Fibroblast of gingiva (primary cell): ENCODE data around the gene POT1.

Source experiments
- DNase-seq: peaks from one replicate; pipeline ENCODE4 v3.0.0-alpha.2; 2011; ENCODE audit warnings: low read depth

Gene POT1

DNA sequence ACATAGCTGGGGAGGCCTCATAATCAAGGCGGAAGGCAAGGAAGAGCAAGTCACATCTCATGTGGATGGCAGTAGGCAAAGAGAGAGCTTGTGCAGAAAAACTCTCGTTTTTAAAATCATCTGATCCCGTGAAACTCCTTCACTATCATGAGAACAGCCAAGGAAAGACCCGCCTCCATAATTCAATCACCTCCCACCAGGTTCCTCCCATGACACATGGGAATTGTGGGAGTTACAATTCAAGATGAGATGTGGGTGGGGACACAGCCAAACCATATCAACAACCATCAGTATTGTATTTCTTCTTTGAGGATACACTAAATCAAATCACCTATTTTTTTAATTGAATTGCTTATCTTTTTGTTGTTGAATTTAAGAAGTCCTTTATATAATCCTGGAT is 16.7 kb downstream of the POT1 start:
- no peak for DNase-seq

DNA sequence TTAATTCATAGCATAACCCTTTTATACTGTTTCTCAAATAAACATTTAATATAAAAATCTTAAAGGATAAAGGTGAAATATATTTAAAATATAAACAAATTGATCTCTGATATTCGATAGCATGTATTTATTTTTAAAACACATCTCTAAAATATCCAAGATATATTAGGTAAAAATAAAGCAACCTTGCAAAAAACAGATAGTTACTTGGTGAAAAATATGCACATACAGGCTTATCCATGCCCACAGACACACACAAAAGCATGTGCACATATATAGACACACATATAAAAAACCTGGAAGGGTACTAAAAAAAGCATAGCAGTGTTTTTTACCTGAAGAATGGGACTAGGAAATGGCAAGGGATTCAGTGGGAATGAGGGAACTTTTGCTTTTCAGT is 19.8 kb downstream of the POT1 start:
- DNase-seq, result no peak

DNA sequence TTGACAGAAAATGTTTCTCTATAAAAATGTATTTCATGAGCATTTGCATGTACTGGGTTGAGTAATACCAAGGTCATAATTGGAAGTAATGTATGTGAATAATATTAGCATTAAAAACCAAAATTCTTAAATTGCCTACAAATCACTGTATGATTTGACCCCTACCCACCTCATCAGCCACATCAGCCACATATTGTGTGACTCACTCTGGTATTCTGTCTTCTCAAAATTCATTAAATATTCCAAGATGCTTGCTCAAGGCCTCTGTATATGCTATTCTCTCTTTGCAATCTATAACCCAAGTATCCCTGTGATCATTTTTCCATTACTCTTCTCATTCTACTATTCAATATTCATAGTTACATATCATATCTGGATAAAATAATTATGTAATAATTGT is 21.4 kb downstream of the POT1 start:
- DNase-seq, result no peak

DNA sequence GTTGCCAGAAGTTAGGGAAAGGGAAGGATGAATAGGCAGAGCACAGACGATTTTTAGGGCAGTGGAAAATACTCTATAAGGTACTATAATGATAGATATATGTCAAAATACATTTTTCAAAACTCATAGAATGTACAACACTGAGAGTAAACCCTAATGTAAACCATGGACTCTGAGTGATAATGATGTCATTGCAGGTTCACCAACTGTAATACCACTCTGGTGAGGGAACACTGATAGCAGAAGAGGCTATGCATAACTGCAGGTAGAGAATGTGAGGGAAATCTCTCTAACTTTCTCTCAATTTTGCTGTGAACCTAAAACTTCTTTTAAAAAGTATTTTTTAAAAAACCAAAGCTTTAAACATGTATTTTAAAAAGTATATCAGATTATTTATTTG is 22.1 kb downstream of the POT1 start:
- no peak for DNase-seq

DNA sequence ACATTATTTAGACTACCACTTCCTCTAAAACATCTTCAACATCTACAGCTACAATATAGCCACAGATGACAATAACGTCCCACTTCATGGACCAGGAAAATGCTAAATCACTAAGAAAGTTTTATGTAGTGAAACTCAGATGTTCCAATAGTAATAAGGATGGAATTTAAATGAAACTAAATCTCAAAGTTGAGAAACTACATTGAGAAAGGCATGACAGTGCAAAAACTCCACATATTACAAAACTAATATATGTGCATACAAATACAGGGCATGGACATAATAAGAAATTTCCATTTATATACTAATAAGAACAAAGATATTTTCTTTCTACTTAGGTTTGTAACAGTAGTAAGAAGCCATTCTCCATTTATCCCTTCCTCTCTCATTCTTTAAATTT is 31.1 kb downstream of the POT1 start:
- DNase-seq, result peak; percentile 66

DNA sequence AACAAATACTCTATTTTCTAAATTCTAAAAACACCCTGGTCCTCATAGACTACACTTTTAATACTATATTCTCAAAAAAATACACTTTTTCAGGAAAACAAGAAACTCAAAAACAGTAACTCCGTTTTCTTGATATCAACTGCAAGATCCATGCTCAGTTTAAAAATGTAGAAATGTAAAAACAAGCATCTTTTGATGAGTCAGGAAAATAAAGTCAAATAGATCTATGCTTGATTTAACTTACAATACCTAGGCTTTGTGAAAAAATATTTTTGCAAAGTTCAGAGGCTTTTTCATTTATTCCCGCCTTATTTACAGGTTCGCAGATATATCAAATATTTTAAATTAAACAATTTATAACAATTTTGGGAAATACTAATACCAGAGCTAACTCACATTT is 33.6 kb downstream of the POT1 start:
- no peak for DNase-seq

DNA sequence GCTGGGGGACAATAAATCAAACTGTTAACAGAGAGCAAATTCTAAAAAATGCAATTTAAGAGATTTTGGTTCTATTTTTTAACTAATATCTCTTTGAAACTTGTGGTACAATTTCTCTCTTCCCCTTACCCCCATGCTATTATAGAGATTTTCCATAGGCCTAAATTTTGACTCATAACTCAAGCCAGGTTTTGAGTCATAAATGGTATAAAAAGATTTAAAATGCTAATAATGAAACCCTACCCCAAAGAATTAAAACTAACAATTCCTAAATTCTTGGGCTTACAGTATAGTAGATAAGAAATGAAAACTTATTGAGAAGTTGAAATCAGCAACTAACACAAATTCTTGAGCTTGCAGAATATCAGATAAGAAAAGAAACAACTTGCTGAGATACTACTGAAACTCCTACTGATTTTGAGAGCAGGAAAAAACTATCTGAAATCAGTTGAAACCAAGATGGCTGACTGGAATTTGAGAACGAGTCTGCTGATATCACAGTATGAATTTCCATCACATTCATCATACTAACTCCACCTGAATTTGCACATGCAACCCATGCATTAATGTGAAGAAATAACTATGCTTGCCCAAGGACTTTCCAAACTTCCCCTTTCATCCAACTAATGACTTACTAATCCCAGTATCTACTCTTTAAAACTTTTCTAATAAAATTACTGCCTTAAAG is 36.3 kb downstream of the POT1 start:
- no peak for DNase-seq

DNA sequence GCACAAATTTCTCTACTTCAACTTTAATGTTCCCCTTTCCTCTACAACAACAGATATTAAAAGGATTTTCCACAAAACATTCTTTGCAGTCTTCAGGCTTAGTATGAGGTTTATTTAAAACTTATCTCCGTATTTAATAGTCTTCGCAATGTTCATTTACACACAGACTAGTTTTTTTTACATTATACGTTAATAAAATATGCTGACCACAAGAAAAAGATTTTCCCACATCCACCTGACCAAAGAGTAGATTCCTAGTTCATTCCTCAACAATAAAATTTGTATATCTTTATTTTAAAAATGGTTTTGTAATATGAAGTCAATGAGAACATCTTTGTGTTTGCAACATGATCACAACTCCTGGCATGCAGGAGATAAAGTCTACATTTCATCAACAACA is 42.4 kb downstream of the POT1 start:
- no peak for DNase-seq

DNA sequence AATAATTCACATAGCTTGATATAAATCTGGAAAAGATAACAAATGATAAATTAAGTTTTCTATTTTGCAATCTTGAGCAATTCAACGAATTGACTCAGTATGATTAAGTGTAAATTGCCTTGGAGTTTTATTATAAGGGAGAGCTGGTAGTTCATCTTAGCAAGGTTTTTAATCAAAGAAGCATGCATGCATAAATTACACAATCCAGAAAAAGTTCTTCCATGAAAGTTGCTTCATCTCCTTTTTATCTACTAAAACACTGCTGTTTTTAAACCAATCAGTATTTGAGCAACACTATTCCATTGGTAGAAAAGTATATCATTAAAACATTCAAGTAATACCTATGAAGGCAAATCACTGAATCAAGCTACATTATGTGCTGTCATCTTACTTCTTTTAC is 47.6 kb downstream of the POT1 start:
- no peak for DNase-seq

DNA sequence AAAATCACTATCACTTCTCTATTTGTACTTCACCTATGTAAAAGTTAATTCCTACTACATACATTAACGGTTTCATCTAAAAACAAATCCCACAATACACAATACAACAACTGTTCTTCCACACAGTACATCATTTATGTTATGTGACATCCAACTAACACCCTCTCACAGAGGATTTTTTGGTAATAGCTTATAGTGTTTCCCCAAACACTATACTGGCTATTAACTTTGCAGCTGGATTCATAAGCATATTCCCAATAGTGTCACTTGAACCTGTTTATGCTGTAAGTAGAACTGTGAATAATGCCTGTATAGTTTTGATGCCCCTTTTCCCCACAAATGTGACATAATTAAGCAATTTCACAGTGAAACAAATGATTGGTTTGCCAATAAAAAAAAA is 49.9 kb downstream of the POT1 start:
- DNase-seq, result no peak

DNA sequence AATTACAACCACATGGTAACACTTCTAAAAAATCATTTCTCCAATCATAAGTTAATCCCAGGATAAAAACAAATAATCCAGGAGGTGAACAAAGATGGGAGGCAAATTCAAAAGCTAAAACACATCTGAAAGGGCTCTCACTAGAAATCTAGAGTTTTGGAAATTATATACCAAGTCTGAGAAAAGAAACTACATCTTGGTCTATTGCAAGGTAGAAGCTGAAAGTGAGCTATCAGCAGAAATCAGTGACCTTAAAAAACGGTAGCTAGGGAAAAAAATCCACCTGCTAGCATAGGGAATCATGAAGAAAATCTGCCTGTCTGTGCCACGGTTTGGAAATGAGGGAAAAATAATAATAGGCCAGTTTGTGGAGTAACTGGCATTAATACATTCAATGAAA is 50.5 kb downstream of the POT1 start:
- no peak for DNase-seq

DNA sequence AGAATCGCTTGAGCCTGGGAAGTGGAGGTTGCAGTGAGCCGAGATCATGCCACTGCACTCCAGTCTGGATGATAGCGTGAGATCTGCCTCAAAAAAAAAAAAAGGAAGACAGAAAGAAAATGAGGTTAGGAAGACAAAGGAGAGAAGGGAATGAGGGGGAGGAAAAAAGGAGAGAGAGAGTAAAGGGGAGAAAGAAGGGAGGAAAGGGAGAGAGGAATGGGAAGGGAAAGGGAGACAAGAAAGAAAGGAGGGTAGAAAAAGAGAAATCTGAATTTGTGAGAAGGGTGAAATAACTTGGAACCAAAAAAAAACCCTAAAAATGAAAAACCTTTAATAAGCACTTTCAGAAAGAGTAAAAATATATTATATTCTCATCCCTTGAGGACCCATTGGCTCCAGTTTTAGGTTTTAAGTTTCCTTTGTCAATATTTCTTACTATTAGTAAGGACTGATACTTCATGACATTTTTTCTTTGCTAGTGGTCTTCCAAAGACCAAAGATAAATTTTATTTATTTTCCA is 54.9 kb downstream of the POT1 start:
- no peak for DNase-seq

DNA sequence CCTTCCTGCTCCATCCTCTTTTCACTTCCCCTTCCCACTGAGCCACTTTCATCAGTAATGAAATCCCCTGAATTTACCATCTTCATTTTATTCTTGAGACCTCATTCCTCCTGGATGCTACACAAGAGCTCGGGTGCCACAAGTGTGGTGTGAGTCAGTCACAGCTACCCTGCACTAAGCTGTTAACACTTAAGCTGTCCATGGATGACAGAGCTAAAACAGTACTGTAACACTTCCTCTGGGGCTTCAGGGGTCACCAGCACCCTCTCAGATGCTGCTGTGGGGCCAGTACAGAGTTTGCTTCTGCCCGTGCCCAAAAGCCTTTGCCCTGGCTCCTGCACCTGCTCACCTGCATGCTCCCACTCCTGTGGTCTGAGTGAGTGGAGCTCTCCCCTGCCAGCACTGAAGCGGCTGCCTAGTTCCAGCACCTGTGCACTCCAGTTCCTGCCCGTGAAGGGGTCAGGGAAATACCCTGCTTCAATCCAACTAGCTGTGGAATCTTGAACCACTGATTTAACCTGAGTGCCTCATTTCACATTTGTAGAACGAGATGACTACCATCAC is 71.9 kb downstream of the POT1 start:
- DNase-seq, result no peak

DNA sequence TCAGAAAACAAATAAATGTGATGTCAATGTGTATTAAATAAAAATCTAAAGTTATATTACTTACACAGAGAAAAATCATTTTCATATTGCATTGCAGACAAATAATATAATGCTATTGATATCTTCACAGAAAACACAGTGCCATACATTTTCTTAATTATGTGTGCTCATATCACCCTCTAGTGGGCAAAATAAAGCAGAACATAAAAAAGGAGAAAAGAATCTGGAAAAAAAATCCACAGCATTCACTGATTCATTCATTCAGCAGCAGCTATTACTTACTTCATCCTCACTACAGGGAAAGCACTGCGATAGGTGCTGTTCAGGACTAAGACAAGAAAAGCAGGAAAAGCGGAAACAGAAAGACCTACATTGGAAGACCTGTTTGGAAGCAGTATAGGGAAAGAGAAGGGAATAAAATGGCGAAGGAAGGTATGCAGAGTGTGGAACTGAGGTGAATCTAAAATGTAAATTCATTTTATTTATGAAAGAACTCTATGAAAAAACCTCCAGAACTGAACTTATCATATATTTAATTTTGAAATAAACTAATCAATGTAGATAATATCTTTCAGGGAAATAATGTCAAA is 73.2 kb downstream of the POT1 start:
- peak; percentile 26 for DNase-seq

DNA sequence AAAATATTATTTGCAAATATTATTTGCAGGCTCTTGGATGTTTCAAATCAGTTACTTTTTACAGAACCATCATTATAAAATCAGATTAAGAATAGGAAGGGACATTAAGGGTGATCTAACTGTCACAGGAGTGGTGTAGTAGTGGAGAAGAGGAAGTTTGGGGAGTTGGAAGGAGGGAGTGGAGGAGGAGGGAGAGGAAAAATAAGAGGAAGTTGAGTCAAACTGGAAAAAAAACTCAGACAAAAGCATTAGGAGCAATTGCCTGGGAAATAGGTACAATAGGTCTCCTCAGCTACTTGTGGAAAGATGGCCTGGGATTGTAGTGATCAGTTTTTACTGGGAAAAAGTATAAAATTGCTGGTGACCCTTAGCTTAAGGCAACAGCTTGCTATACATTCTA is 86.3 kb downstream of the POT1 start:
- DNase-seq, result no peak

DNA sequence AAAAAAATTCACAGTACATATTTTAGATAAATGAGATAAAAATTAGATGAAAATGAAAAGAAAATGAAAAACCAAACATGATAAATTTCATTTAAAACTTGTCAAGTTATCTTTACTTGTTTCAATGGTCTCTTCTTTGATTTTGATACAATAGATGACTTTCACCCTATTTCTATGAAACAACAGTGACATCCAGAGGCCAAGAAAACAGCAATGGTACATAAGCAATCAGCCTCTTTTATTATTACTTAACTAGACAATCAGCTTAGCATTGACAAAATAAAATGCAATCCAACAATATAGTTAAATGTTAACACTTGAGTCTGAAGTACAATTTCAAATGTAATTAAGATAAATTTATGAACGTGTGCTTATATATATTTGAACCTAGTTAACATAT is 89.2 kb downstream of the POT1 start:
- no peak for DNase-seq

DNA sequence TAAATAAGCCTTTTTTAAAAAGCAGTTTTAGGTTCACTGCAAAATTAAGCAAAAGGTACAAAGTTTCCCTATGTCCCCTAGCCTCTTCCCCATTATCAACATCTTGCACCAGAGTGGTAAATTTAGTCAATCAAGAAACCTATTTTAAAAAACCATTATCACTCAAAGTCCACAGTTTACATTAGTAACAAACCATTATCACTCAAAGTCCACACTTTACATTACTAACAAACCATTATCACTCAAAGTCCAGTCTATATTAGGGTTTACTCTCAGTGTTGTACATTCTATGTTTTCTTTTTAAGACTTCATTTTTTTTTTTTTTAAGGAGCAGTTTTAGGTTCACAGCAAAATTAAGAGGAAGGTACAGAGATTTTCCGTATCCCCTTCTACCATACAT is 89.9 kb downstream of the POT1 start:
- no peak for DNase-seq

DNA sequence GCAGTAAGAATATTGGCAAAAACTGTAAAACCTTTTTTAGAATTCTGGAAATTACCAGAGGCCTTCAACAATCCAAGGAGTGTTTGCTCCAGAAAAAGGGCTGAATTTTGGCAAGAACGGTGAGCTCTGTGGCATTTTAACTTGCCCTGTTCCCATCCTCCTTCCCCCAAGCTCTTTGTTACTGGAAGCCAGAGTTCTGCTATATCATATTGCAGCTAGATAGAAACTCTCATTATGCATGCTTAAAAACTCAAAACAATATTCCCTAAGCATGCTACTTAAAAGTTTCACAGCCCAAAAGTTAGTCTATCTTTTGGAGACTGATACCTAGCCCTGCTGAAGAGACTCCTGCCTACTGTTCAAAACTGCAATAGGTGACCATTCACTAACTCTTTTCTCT is 93.5 kb downstream of the POT1 start:
- DNase-seq, result no peak

DNA sequence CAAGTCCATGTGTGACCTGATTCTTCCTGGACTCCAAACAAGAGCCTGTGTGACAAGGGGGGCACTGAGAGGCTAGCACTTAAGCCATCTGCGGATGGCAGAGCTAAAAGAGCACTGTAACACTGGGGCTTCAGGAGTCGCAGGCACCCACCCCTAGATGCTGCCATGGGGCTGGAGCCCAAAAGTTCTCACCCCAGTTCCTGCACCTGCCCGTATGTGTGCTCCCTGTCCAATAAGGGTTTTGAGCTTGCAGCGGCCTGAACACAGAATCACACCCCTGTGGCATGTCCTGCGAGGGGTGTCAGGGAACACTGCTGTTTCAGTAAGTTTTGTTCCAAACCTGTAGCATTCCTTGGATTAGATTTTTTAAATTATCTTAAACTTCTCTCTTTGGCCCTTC is 110.8 kb downstream of the POT1 start:
- DNase-seq, result no peak

DNA sequence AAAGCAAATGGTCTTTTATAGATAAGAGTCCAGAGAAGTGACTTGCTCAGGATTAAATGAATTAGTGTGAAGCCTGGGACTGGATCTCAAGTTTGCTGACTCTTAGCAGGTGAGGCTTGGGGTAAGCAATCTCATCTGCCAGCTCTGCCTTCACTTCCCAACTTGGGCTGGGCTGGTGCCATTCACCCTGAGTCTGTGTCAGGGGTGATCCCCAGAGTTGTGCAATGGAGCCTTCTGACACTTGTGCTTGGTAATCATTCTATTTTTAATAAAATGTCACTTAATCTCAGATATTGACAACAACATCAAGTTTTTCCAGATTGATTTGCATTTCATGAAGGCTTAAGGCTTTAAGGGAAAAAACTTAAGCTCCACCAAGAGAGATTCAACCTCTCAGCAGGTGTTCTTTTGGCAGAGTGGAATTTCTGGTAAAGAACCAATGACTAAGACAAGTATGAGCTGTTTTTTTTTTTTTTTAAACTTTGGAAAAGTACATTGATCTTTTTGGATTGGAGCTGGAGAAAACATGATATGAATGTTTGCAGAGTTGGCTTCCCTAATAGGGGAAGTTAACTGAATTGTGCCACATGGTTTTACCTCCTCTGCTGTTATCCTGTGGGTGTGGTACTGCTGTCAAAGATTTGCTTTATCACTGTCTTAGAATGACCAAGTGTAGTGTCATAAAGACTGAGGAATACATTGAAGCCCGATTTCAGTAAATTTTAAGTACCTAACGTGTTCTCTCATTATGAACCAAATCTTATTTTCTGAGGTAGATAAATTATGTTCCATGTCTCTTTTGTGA is 115.4 kb downstream of the POT1 start:
- no peak for DNase-seq

DNA sequence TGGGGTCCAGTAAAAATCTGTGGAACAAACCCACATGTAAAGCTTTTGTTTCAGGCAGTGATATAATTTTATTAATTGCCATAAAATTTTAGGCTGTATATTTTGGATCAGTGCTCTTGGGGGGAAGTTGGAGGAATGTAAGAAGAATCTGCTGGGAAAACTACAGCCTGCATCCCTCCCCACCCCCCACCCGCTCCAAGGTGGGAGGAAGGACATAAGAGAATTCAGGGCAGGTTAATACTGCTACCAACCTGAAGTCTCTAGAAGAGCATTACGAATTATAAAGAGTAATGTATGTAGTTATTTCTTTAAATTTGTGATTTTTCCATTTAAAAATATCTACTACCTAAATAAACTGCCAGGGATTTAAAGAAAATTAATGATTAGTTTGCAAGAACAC is 116.9 kb downstream of the POT1 start:
- no peak for DNase-seq

DNA sequence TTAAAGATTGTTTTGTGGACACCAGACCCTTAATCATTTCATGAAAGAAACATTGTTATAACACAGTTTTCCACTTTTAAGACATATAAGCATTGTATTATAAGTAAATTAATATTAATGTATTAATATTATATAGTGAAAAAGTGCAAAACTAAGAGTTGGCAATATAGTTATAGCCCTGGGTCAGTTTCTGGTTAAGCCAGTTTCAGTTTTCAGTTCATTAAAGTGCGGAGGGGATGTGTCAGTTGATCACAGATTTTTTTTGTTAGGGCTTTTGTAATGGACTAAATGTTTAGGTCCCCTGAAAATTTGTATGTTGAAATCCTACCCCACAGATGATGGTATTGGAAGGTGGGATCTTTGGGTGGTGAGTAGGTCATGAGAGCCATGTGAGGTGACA is 118.3 kb downstream of the POT1 start:
- no peak for DNase-seq

DNA sequence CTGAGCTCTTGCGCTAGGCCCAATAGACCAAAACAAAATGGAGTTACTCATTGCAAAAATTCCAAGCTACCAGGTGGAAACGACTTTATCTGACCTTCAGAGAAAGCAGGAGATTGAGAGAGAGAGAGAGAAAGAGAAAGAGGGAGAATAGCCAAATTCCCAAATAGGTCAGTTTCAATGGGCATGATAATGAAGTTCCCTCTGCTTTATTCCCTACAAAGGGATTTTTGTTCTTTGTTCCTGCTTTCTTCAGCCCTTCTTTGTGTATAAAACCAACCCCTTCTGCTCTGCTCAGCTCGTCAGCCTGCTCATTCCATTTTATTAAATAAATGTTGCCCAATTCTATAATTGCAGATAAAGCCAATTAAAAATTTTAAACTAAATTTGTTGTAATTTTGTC is 119.0 kb downstream of the POT1 start:
- no peak for DNase-seq
